Measurements from ENCODE around the gene RFX5. TPM values are rescaled to one million over a fixed set of nuclear protein-coding genes. Genes with fewer than 3 reads are reported as not detected.
"Not testable (repeated sequence)": the region's sequence is repeated elsewhere in the genome, so short reads cannot be mapped to it uniquely, and the experiment has no call there.

Gene RFX5
- total RNA-seq, 1 donor from 2014 or later, result 32.4 TPM

DNA sequence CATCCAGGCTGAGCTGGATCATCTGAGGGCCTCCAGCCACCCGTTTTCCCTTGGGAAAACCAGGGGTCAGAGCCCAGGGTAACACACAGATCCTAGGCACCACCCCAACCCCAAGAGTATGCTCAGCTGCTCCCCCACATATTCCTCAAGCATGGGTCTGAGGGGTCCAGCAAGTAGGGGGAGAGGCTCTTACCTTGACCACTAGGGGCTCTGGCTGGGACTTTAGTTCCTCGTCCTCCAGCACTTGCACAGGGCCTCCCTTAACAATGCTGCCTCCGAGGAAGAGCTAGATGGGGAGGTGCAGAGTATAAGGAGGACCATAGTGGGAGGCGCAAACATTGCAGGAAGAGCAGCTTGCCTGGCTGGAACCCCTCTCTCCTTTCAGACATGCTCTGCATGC is 17.9 kb upstream of the RFX5 start:
- no peaks in the 10 kb centered on the region for H3K27me3 ChIP-seq (ENCODE audit: control insufficient read depth, insufficient read depth, low read length)
- H3K36me3 ChIP-seq (ENCODE audit: control insufficient read depth, insufficient read depth, low read length), result no peaks in the 10 kb centered on the region
- TF ChIP-seq, protein P1, sequence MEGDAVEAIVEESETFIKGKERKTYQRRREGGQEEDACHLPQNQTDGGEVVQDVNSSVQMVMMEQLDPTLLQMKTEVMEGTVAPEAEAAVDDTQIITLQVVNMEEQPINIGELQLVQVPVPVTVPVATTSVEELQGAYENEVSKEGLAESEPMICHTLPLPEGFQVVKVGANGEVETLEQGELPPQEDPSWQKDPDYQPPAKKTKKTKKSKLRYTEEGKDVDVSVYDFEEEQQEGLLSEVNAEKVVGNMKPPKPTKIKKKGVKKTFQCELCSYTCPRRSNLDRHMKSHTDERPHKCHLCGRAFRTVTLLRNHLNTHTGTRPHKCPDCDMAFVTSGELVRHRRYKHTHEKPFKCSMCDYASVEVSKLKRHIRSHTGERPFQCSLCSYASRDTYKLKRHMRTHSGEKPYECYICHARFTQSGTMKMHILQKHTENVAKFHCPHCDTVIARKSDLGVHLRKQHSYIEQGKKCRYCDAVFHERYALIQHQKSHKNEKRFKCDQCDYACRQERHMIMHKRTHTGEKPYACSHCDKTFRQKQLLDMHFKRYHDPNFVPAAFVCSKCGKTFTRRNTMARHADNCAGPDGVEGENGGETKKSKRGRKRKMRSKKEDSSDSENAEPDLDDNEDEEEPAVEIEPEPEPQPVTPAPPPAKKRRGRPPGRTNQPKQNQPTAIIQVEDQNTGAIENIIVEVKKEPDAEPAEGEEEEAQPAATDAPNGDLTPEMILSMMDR (IDR thresholded peaks at IDR 0.05; ENCODE audit: insufficient read depth, low read length, poor library complexity, severe bottlenecking), result no peak
- DNase-seq (ENCODE audit: low read depth), result no peak
- H3K4me3 ChIP-seq (ENCODE audit: low read depth, low read length), result no peak overlapping the region

DNA sequence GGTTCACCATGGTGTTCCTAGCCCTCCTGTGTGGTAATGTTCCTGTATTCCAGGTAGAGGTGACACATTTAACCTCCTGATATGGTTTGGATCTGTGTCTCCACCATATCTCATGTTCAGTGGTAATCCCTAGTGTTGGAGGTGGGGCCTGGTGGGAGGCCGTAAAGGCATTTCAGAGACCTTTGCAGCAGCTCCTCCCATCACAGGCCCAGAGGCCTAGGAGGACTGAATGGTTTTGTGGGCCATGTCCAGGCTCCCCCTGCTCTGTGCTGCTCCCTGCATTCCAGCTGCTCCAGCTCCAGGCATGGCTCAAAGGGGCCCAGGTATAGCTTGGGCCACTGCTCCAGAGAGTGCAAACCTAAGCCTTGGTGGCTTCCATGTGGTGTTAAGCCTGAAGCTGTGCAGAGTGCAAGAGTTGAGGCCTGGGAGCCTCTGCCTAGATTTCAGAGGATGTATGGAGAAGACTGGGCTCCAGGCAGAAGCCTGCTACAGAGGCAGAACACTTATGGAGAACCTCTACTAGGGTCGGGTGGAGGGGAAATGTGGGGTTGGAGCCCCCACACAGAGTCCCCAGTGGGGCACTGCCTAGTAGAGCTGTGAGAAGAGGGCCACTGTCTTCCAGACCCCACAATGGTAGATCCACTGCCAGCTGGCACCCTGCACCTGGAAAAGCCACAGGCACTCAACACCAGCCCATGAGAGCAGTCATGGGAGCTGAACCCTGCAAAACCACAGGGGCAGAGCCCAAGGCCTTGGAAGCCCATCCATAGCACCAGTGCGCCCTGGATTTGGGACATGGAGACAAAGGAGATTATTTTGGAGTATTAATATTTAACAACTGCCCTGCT is 15.5 kb upstream of the RFX5 start:
- no peak for DNase-seq (ENCODE audit: low read depth)
- TF ChIP-seq, protein P1 (IDR thresholded peaks at IDR 0.05; ENCODE audit: insufficient read depth, low read length, poor library complexity, severe bottlenecking), result no peak
- Histone ChIP-seq H3K4me3 (ENCODE audit: low read depth, low read length) (no peak overlapping the region), H3K27me3 (ENCODE audit: control insufficient read depth, insufficient read depth, low read length) (no peaks in the 10 kb centered on the region), H3K36me3 (ENCODE audit: control insufficient read depth, insufficient read depth, low read length) (no peaks in the 10 kb centered on the region)

DNA sequence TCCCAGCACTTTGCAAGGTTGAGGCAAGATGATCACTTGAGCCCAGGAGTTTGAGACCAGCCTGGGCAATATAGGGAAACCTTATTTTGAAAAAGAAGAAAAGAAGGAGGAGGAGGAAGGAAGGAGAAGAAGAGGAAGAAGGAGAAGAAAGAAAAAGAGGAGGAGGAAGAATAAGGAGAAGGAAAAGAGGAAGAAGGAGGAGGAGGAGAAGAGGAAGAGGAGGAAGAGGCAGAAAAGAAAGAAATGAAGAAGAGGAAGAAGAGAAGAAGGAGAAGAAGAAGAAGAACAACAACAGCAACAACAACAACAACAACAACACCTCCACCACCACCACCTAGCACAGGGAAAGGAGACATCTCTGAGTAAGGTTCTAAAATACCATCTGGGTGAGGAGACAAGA is 14.8 kb upstream of the RFX5 start:
- H3K36me3 ChIP-seq (ENCODE audit: control insufficient read depth, insufficient read depth, low read length), result no peaks in the 10 kb centered on the region
- TF ChIP-seq, protein P1 (IDR thresholded peaks at IDR 0.05; ENCODE audit: insufficient read depth, low read length, poor library complexity, severe bottlenecking), result no peak
- no peak overlapping the region for H3K4me3 ChIP-seq (ENCODE audit: low read depth, low read length)

DNA sequence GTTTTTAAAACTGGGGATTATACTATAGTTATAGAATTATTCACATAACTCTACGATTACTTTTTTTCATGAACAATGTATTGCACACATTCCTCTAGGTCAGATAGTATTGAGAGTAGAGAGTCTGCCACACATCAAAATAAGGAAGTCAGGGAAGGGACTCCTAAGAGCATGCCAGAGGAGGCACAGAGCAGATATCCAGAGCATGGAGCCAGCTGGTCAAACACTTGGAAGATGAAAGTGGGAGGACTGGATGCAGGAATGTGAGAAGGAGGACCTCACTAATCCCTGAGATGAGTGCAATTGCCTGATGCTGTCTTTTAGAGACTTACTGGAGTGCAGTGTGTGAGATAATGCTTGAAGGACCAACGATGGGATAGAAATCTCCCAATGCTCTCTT is 9.6 kb upstream of the RFX5 start:
- TF ChIP-seq, protein P1 (IDR thresholded peaks at IDR 0.05; ENCODE audit: insufficient read depth, low read length, poor library complexity, severe bottlenecking), result no peak
- no peaks in the 10 kb centered on the region for H3K27me3 ChIP-seq (ENCODE audit: control insufficient read depth, insufficient read depth, low read length)
- H3K36me3 ChIP-seq (ENCODE audit: control insufficient read depth, insufficient read depth, low read length), result no peaks in the 10 kb centered on the region
- H3K4me3 ChIP-seq (ENCODE audit: low read depth, low read length), result no peak overlapping the region
- no peak for DNase-seq (ENCODE audit: low read depth)

More for the DNA sequence above, 14.8 kb upstream of the RFX5 start:
- no peak for DNase-seq (ENCODE audit: low read depth)
- H3K27me3 ChIP-seq (ENCODE audit: control insufficient read depth, insufficient read depth, low read length), result no peaks in the 10 kb centered on the region

DNA sequence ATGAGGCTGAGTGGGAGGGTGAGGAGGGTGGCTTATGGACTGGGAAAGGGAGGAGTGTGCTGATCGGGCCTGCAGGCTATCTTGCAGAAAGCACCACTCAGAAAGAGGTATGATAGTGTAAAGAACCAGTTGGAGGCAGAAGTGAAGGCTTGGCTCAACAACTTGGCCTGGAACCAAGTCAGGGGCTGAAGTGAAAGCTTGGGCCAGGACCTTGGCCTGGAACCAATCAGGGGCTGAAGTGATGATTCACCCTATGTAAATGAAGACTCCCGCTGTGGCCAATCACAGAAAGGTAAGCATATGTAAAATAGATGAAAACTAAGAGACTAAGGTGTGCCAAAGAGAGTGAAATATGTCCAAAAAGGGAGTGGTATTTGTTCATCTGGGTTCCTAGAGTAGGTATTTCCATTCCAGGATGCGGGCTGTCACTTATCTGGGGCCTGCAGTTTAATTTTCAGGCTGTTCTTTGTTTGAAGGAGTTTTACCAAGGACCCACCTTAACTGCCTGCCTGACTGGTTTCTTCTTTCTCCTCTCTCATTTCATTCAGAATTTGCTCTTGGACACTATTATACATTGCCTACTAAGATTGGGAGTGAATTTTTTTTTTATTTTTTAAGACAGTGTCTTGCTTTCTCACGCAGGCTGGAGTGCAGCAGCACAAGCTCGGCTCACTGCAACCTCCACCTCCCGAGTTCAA is 5.1 kb upstream of the RFX5 start:
- no peak for DNase-seq (ENCODE audit: low read depth)
- Histone ChIP-seq H3K27me3 (ENCODE audit: control insufficient read depth, insufficient read depth, low read length) (no peaks in the 10 kb centered on the region), H3K36me3 (ENCODE audit: control insufficient read depth, insufficient read depth, low read length) (no peaks in the 10 kb centered on the region), H3K4me3 (ENCODE audit: low read depth, low read length) (no peak overlapping the region)
- TF ChIP-seq, protein P1 (IDR thresholded peaks at IDR 0.05; ENCODE audit: insufficient read depth, low read length, poor library complexity, severe bottlenecking), result no peak

DNA sequence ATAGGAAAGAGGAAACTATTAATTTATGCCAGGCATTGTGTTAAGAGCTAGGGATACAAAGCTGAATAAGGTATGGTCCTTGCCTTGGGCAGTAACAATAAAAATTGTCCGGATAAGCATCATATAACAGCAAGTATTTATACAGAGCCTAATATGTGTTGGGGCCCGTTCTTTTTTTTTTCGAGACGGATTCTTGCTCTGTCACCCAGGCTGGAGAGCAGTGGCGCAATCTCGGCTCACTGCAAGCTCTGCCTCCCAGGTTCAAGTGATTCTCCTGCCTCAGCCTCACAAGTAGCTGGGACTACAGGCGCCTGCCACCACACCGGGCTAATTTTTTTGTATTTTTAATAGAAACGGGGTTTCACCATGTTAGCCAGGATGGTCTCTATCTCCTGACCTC is 3.3 kb upstream of the RFX5 start:
- H3K4me3 ChIP-seq (ENCODE audit: low read depth, low read length); H3K27me3 ChIP-seq (ENCODE audit: control insufficient read depth, insufficient read depth, low read length); DNase-seq (ENCODE audit: low read depth); H3K36me3 ChIP-seq (ENCODE audit: control insufficient read depth, insufficient read depth, low read length): not testable (repeated sequence)
